GM12878 (cell line): Measurements from ENCODE around the gene SSR2. TPM values are rescaled to one million over a fixed set of nuclear protein-coding genes. Genes with fewer than 3 reads are reported as not detected.

Source experiments
- ATAC-seq: fragments of 200-7000 bp; cut with Tn5 transposase; 3 replicates; pipeline ENCODE4 v1.9.1; 2020; ENCODE audit warnings: mild to moderate bottlenecking, moderate library complexity
- BruUV-seq: library from RNA; stranded (reverse); fragments of 400-500 nt; replicated peaks from 2 replicates; lab custom pipeline; 2021; lab: Mats Ljungman, UMichigan
- CTCF ChIA-PET: fragments of 300-600 bp; sonication (Branson Sonifier 250); formaldehyde crosslinking; extraction: SDS; loops from one replicate; lab custom pipeline; 2021; ENCODE audit warnings: inconsistent platforms; lab: Yijun Ruan, JAX
- POLR2A ChIA-PET: fragments of 350-600 bp; formaldehyde crosslinking; extraction: SDS; loops from one replicate; lab custom pipeline; 2021; ENCODE audit warnings: inconsistent platforms; lab: Charles Lee
- RAD21 ChIA-PET: fragments of 300-600 bp; sonication (Branson Sonifier 250); formaldehyde crosslinking; loops from one replicate; lab custom pipeline; 2023; ENCODE audit warnings: antibody characterized with exemption; ENCODE audit not compliant: unreplicated experiment; lab: Charles Lee
- SMC1A ChIA-PET: fragments of 300-600 bp; sonication (Branson Sonifier 250); formaldehyde crosslinking; loops from one replicate; lab custom pipeline; 2023; ENCODE audit not compliant: unreplicated experiment, uncharacterized antibody; lab: Charles Lee
- DNase-seq: peaks from one replicate; pipeline ENCODE4 v3.0.0-alpha.2; 2011; ENCODE audit warnings: low read depth, low spot score
- FAIRE-seq: peaks from 3 replicates; lab custom pipeline; 2011; peaks lifted over from hg19 to GRCh38; lab: Jason Lieb, UNC
- H2AFZ ChIP-seq: 2 replicates; pipeline ENCODE4 v1.6.0; 2011; ENCODE audit warnings: low read depth, low read length, control low read depth; ENCODE audit not compliant: control insufficient read depth
- H3K27ac ChIP-seq: 2 replicates; pipeline ENCODE4 v1.5.1; 2011; ENCODE audit warnings: control low read depth; ENCODE audit not compliant: control insufficient read depth, insufficient read depth
- H3K27me3 ChIP-seq, 2 experiments: replicated peaks in 1 of 2; 2 replicates each; pipeline versions ENCODE4 v1.6.0 to v1.6.1; 2011; ENCODE audit warnings: low read length in 1 of 2; ENCODE audit not compliant: control insufficient read depth in 2 of 2, insufficient read depth in 2 of 2
- H3K36me3 ChIP-seq, 2 experiments: 2 replicates each; pipeline ENCODE4 v1.5.1; 2011; ENCODE audit warnings: low read length in 1 of 2; ENCODE audit not compliant: control insufficient read depth in 2 of 2, insufficient read depth in 2 of 2
- H3K4me1 ChIP-seq: 2 replicates; pipeline ENCODE4 v1.6.1; 2011; ENCODE audit warnings: mild to moderate bottlenecking, low read length, moderate library complexity, mixed read lengths; ENCODE audit not compliant: control insufficient read depth, insufficient read depth
- H3K4me2 ChIP-seq: 2 replicates; pipeline ENCODE4 v1.6.0; 2011; ENCODE audit warnings: control low read depth; ENCODE audit not compliant: control insufficient read depth, insufficient read depth
- H3K4me3 ChIP-seq: fragments of 200-600 bp; sonication (generic); 2 replicates; pipeline ENCODE4 v1.5.1; 2016
- H3K79me2 ChIP-seq: 2 replicates; pipeline ENCODE4 v1.6.0; 2011; ENCODE audit warnings: low read length; ENCODE audit not compliant: control insufficient read depth, insufficient read depth
- H3K9ac ChIP-seq: 2 replicates; pipeline ENCODE4 v1.8.0; 2011; ENCODE audit warnings: low read length, control low read depth, mixed read lengths; ENCODE audit not compliant: control insufficient read depth, insufficient read depth
- H3K9me3 ChIP-seq: replicated peaks from 3 replicates; pipeline ENCODE4 v1.5.1; 2011; ENCODE audit warnings: mild to moderate bottlenecking, low read length; ENCODE audit not compliant: control insufficient read depth, insufficient read depth
- H4K20me1 ChIP-seq: 2 replicates; pipeline ENCODE4 v1.6.0; 2011; ENCODE audit not compliant: control insufficient read depth, insufficient read depth
- CBX5 ChIP-seq: sonication (generic); IDR thresholded peaks from 2 replicates; pipeline ENCODE4 v1.6.1; 2016; ENCODE audit warnings: low read depth, moderate library complexity, mild to moderate bottlenecking, inconsistent platforms
- CEBPZ ChIP-seq: fragments of 150-350 bp; IDR thresholded peaks from 2 replicates; pipeline ENCODE4 v1.6.1; 2016; ENCODE audit warnings: low read depth, low read length
- CREB1 ChIP-seq: IDR thresholded peaks from 2 replicates; pipeline ENCODE4 v1.6.1; 2012; ENCODE audit warnings: low read depth, mild to moderate bottlenecking, inconsistent platforms
- E2F4 ChIP-seq: IDR thresholded peaks from 2 replicates; pipeline ENCODE4 v1.6.1; 2012; ENCODE audit warnings: low read depth, low read length, improper control_type of control experiment
- GABPA ChIP-seq: IDR thresholded peaks from 2 replicates; pipeline ENCODE4 v1.6.1; 2014; ENCODE audit warnings: antibody characterized with exemption, low read depth, mild to moderate bottlenecking, inconsistent platforms
- GATAD2B ChIP-seq: fragments of 450-650 bp; conservative IDR thresholded peaks from 2 replicates; pipeline ENCODE4 v1.6.1; 2017; ENCODE audit warnings: low read depth, mild to moderate bottlenecking, moderate library complexity
- IRF4 ChIP-seq: IDR thresholded peaks from 2 replicates; pipeline ENCODE4 v1.6.1; 2011; ENCODE audit warnings: low read depth, low read length
- LARP7 ChIP-seq: fragments of 450-650 bp; IDR thresholded peaks from 2 replicates; pipeline ENCODE4 v1.6.1; 2017; ENCODE audit warnings: mild to moderate bottlenecking
- MYB ChIP-seq: fragments of 150-350 bp; IDR thresholded peaks from 2 replicates; pipeline ENCODE4 v1.6.1; 2014; ENCODE audit warnings: mild to moderate bottlenecking, low read depth, low read length, borderline replicate concordance
- NRF1 ChIP-seq: conservative IDR thresholded peaks from 2 replicates; pipeline ENCODE4 v1.6.1; 2011; ENCODE audit warnings: mild to moderate bottlenecking, low read depth, low read length, improper control_type of control experiment
- PAX5 ChIP-seq: IDR thresholded peaks from 2 replicates; pipeline ENCODE4 v1.6.1; 2011; ENCODE audit warnings: low read depth, low read length, borderline replicate concordance
- RAD21 ChIP-seq: IDR thresholded peaks from 2 replicates; pipeline ENCODE4 v1.6.1; 2011; ENCODE audit warnings: mild to moderate bottlenecking, low read depth, low read length, moderate library complexity; ENCODE audit not compliant: insufficient read depth
- RUNX3 ChIP-seq: IDR thresholded peaks from 2 replicates; pipeline ENCODE4 v1.6.1; 2012; ENCODE audit warnings: low read length, inconsistent platforms
- SMAD1 ChIP-seq: fragments of 450-650 bp; IDR thresholded peaks from 2 replicates; pipeline ENCODE4 v1.6.1; 2018; ENCODE audit warnings: mild to moderate bottlenecking, low read depth; ENCODE audit not compliant: partially characterized antibody
- ZBTB11 ChIP-seq: fragments of 450-650 bp; formaldehyde crosslinking; IDR thresholded peaks from 2 replicates; pipeline ENCODE4 v1.5.0; 2022; ENCODE audit warnings: mild to moderate bottlenecking, missing genetic modification characterization
- WGBS: methylation state at CpG from one replicate; pipeline ENCODE4 v1.1.6; 2016; ENCODE audit warnings: low lambda C conversion rate; ENCODE audit not compliant: insufficient replicate concordance, insufficient coverage; ENCODE audit errors: missing lambda C conversion rate; 5-methylcytosine and 5-hydroxymethylcytosine counted together
- in situ Hi-C: fragments of 300-500 bp; cut with MboI; formaldehyde crosslinking; loops from 9 replicates; pipeline ENCODE4 v1.14.3; 2018; ENCODE audit warnings: mixed read lengths
- intact Hi-C: fragments of 100-400 bp; cut with micrococcal nuclease; formaldehyde crosslinking; loops from one replicate; pipeline ENCODE4 v1.14.2; 2022; ENCODE audit not compliant: unreplicated experiment
- polyA plus RNA-seq, 11 experiments: library from polyadenylated mRNA; depleted of rRNA in 4 of 11; unstranded in 6 of 11; stranded (reverse) in 5 of 11; fragments of >200 nt; fragmentation: Nextera tagmentation in 4 of 11; fragmentation: Illumina TruSeq in 1 of 11; extraction: Ambion mirVana in 4 of 11; extraction: Trizol in 1 of 11; gene quantifications; 1 replicate in 1 of 11; 2 replicates in 10 of 11; pipeline versions ENCODE4 v1.2.1 to v1.2.3, GENCODE V29; 2011 to 2016; ENCODE audit warnings: inconsistent platforms in 2 of 11, missing spikeins in 2 of 11, low read depth in 1 of 11
- total RNA-seq, 4 experiments: library from RNA; depleted of rRNA in 3 of 4; stranded (reverse); fragments of >200 nt in 3 of 4; fragmentation: Illumina TruSeq in 1 of 4; extraction: Trizol in 1 of 4; gene quantifications; 2 replicates each; pipeline versions ENCODE4 v1.2.1 to v1.2.3, GENCODE V29; 2013 to 2021

The SSR2 gene
- total and polyA plus RNA-seq, 10 of the 15 experiments (the other 5 are each of a cell fraction or from before 2014, with no cell fraction given): 207 to 553 (median 315) TPM

- H3K4me3 ChIP-seq: peak overlapping the region; percentile 79
- no peak for DNase-seq
- no peak for TF ChIP-seq NRF1
- TF ChIP-seq E2F4: no peak
- TF ChIP-seq PAX5: no peak
- TF ChIP-seq GATAD2B: peak; percentile 30; the same call in 1 of the 2 replicates
- no peak for TF ChIP-seq RUNX3
- TF ChIP-seq CBX5: no peak
- no peak for TF ChIP-seq GABPA
- no peak for TF ChIP-seq IRF4
- TF ChIP-seq CREB1: no peak
- TF ChIP-seq MYB: no peak
- no peak for TF ChIP-seq SMAD1
- TF ChIP-seq LARP7: peak; percentile 42; the same call in 1 of the 2 replicates
- TF ChIP-seq RAD21: no peak
- no peak for TF ChIP-seq ZBTB11 (CRISPR knock-in tag)
- no peak for TF ChIP-seq CEBPZ
These were observed 32.4 kb upstream of the SSR2 start for GRCh38 chr1:156052862-156053767.

More at GRCh38 chr1:156052862-156053767, 32.4 kb upstream of the SSR2 start:
- ChIA-PET SMC1A (interaction anchor here (1.6 to 1.7 kb wide), 2 partner anchors 13 to 114 kb away, joined by 5 read pairs; no protein-coding TSS in a partner anchor), CTCF (interaction anchor here (0.6 to 1.4 kb wide), 7 partner anchors 31 to 230 kb away, joined by 3 to 4 read pairs (median 3); partner anchors contain the start of gene TMEM79), RAD21 (interaction anchor here (0.7 to 3.3 kb wide), 4 partner anchors 13 to 115 kb away, joined by 3 to 14 read pairs (median 8); no protein-coding TSS in a partner anchor), POLR2A (interaction anchor here (0.6 to 1.3 kb wide), 2 partner anchors 30 to 86 kb away, joined by 5 to 6 read pairs; no protein-coding TSS in a partner anchor)
- Histone ChIP-seq H3K4me1 (no peaks in the 10 kb centered on the region; the same call in 1 of the 2 replicates), H3K79me2 (peaks cover 19% of the 10 kb centered on the region), H3K36me3 (peaks cover 0 to 2% of the 10 kb centered on the region in 2 experiments; a peak in 2 of 4 replicates), H4K20me1 (no peaks in the 10 kb centered on the region), H3K4me2 (peak overlapping the region; percentile 90), H3K27me3 (no peaks in the 10 kb centered on the region), H3K9ac (peak overlapping the region; percentile 67), H3K27ac (peak overlapping the region; percentile 63), H3K9me3 (no peaks in the 10 kb centered on the region), H2AFZ (peak overlapping the region; percentile 93)
- intact Hi-C loops (loop anchor here (2.0 to 10.0 kb wide), 3 partner anchors 40 to 198 kb away; partner anchors contain the start of genes ARHGEF2, GON4L and SYT11), in situ Hi-C loops (no loop called here)
- WGBS: under 1% methylated on average over 27 of the region's 63 CpGs
- ATAC-seq (peak; percentile 34), FAIRE-seq (peak; percentile 27)
- BruUV-seq: TSS peak; percentile 43
